ENCODE results near the gene KRT4. TPM values are rescaled to one million over a fixed set of nuclear protein-coding genes. Genes with fewer than 3 reads are reported as not detected.

The KRT4 gene
- total and polyA plus RNA-seq, 2 experiments from 2014 or later, result 0.22 TPM; not detected in 1

GRCh38 chr12:52812749-52813148 is 1.2 kb downstream of the KRT4 start:
- Histone ChIP-seq H3K9me3 (ENCODE audit: low read depth) (no peaks in the 10 kb centered on the region), H3F3A (ENCODE audit: insufficient read depth) (no peaks in the 10 kb centered on the region), H3K4me2 (ENCODE audit: unreplicated experiment) (no peak overlapping the region), H3K27me3 (replicated peaks; ENCODE audit: insufficient read depth) (peaks cover 59% of the 10 kb centered on the region), H3K27ac (no peak overlapping the region), H3K9ac (no peak overlapping the region), H3K36me3 (ENCODE audit: low read depth) (no peaks in the 10 kb centered on the region), H4K20me1 (ENCODE audit: insufficient read depth) (no peaks in the 10 kb centered on the region), H3K4me3 (no peak overlapping the region), H3K9me2 (ENCODE audit: insufficient read depth) (no peaks in the 10 kb centered on the region), H2AFZ (no peak overlapping the region), H3K4me1 (ENCODE audit: insufficient read depth) (peaks cover 10% of the 10 kb centered on the region; the same call in 1 of the 2 replicates), H3K79me2 (ENCODE audit: insufficient read depth) (no peaks in the 10 kb centered on the region)
- TF ChIP-seq EZH2phosphoT487 (IDR thresholded peaks at IDR 0.05; ENCODE audit: insufficient read depth, low read depth) (no peak), EZH2 (IDR thresholded peaks at IDR 0.05; ENCODE audit: insufficient read depth, poor library complexity, severe bottlenecking) (no peak)
- no peak for DNase-seq
- in situ Hi-C loops (cut with MboI), result no loop called here
- 38 to 46% methylated on average over 3 of the region's 3 CpGs for WGBS, 2 experiments (ENCODE audit: low coverage in 1 of 2, low lambda C conversion rate in 2 of 2, missing lambda C conversion rate in 2 of 2)

GRCh38 chr12:52812073-52812400 is 1.9 kb downstream of the KRT4 start:
- Histone ChIP-seq H2AFZ (no peak overlapping the region), H3K4me3 (no peak overlapping the region), H3K9ac (no peak overlapping the region), H3K9me3 (ENCODE audit: low read depth) (no peaks in the 10 kb centered on the region), H3K4me2 (ENCODE audit: unreplicated experiment) (no peak overlapping the region), H3K27ac (no peak overlapping the region), H3F3A (ENCODE audit: insufficient read depth) (no peaks in the 10 kb centered on the region), H3K27me3 (replicated peaks; ENCODE audit: insufficient read depth) (peaks cover 54% of the 10 kb centered on the region), H4K20me1 (ENCODE audit: insufficient read depth) (no peaks in the 10 kb centered on the region), H3K79me2 (ENCODE audit: insufficient read depth) (no peaks in the 10 kb centered on the region), H3K36me3 (ENCODE audit: low read depth) (no peaks in the 10 kb centered on the region), H3K9me2 (ENCODE audit: insufficient read depth) (no peaks in the 10 kb centered on the region), H3K4me1 (ENCODE audit: insufficient read depth) (peaks cover 10% of the 10 kb centered on the region; the same call in 1 of the 2 replicates)
- in situ Hi-C loops (cut with MboI), result no loop called here
- DNase-seq, result no peak
- TF ChIP-seq EZH2 (IDR thresholded peaks at IDR 0.05; ENCODE audit: insufficient read depth, poor library complexity, severe bottlenecking) (no peak), EZH2phosphoT487 (IDR thresholded peaks at IDR 0.05; ENCODE audit: insufficient read depth, low read depth) (no peak)
- WGBS, 2 experiments (ENCODE audit: low coverage in 1 of 2, low lambda C conversion rate in 2 of 2, missing lambda C conversion rate in 2 of 2), result 23 to 34% methylated on average over 4 of the region's 4 CpGs

GRCh38 chr12:52811191-52812072 is 2.5 kb downstream of the KRT4 start:
- WGBS, 2 experiments (ENCODE audit: low coverage in 1 of 2, low lambda C conversion rate in 2 of 2, missing lambda C conversion rate in 2 of 2), result 54 to 58% methylated on average over 9 of the region's 9 CpGs
- DNase-seq, result no peak
- no peaks in the 10 kb centered on the region for H4K20me1 ChIP-seq (ENCODE audit: insufficient read depth)
- H3K36me3 ChIP-seq (ENCODE audit: low read depth), result no peaks in the 10 kb centered on the region
- no peak overlapping the region for H3K4me3 ChIP-seq
- no peak overlapping the region for H3K27ac ChIP-seq
- peaks cover 10% of the 10 kb centered on the region; the same call in 1 of the 2 replicates for H3K4me1 ChIP-seq (ENCODE audit: insufficient read depth)
- no peaks in the 10 kb centered on the region for H3F3A ChIP-seq (ENCODE audit: insufficient read depth)
- in situ Hi-C loops (cut with MboI), result no loop called here
- no peaks in the 10 kb centered on the region for H3K79me2 ChIP-seq (ENCODE audit: insufficient read depth)
- no peak overlapping the region for H2AFZ ChIP-seq
- no peak overlapping the region for H3K4me2 ChIP-seq (ENCODE audit: unreplicated experiment)
- H3K27me3 ChIP-seq (replicated peaks; ENCODE audit: insufficient read depth), result peaks cover 52% of the 10 kb centered on the region
- H3K9me2 ChIP-seq (ENCODE audit: insufficient read depth), result no peaks in the 10 kb centered on the region
- H3K9ac ChIP-seq, result no peak overlapping the region
- TF ChIP-seq EZH2phosphoT487 (IDR thresholded peaks at IDR 0.05; ENCODE audit: insufficient read depth, low read depth), result no peak
- no peak for TF ChIP-seq EZH2 (IDR thresholded peaks at IDR 0.05; ENCODE audit: insufficient read depth, poor library complexity, severe bottlenecking)
- H3K9me3 ChIP-seq (ENCODE audit: low read depth), result no peaks in the 10 kb centered on the region

DNA sequence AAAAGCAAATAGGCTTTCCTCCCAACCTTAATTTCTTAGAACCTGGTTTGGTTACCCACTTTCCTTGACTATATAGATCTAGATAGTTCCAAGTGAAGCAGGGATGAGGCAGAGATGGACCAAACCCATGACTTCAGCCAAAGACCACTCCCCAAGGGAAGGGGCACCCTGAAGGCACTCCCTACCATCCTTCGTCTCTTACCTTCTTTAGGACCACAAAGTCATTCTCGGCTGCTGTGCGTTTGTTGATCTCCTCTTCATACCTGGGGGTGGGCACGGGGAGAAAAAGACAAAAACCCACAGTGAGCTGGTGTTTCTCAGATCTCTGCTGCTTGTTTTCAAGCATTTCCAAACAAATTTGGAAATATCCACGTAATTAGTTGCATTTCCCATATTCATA is 3.4 kb downstream of the KRT4 start:
- TF ChIP-seq EZH2phosphoT487 (IDR thresholded peaks at IDR 0.05; ENCODE audit: insufficient read depth, low read depth) (no peak), EZH2 (IDR thresholded peaks at IDR 0.05; ENCODE audit: insufficient read depth, poor library complexity, severe bottlenecking) (no peak)
- in situ Hi-C loops (cut with MboI), result no loop called here
- H3K36me3 ChIP-seq (ENCODE audit: low read depth), result no peaks in the 10 kb centered on the region
- H3K27me3 ChIP-seq (replicated peaks; ENCODE audit: insufficient read depth), result peaks cover 58% of the 10 kb centered on the region
- no peak overlapping the region for H3K9ac ChIP-seq
- no peak overlapping the region for H3K4me3 ChIP-seq
- H3K4me2 ChIP-seq (ENCODE audit: unreplicated experiment), result no peak overlapping the region
- H2AFZ ChIP-seq, result no peak overlapping the region
- no peak for DNase-seq
- WGBS, 2 experiments (ENCODE audit: low coverage in 1 of 2, low lambda C conversion rate in 2 of 2, missing lambda C conversion rate in 2 of 2), result 43 to 52% methylated on average over 5 of the region's 5 CpGs
- no peaks in the 10 kb centered on the region for H3K9me2 ChIP-seq (ENCODE audit: insufficient read depth)
- H3K27ac ChIP-seq, result no peak overlapping the region
- H3K79me2 ChIP-seq (ENCODE audit: insufficient read depth), result no peaks in the 10 kb centered on the region
- H4K20me1 ChIP-seq (ENCODE audit: insufficient read depth), result no peaks in the 10 kb centered on the region
- no peaks in the 10 kb centered on the region for H3K9me3 ChIP-seq (ENCODE audit: low read depth)
- H3F3A ChIP-seq (ENCODE audit: insufficient read depth), result no peaks in the 10 kb centered on the region
- peaks cover 10% of the 10 kb centered on the region; the same call in 1 of the 2 replicates for H3K4me1 ChIP-seq (ENCODE audit: insufficient read depth)

Data from GM23248 (cell line).